HepG2 (cell line): ENCODE data around the gene AFG1L. TPM values are rescaled to one million over a fixed set of nuclear protein-coding genes. Genes with fewer than 3 reads are reported as not detected.

ENCODE experiments used
- ATAC-seq: fragments of 200-7000 bp; cut with Tn5 transposase; 3 replicates; pipeline ENCODE4 v1.9.1; 2020; ENCODE audit warnings: mild to moderate bottlenecking, moderate library complexity
- BruUV-seq: library from RNA; stranded (reverse); fragments of 400-500 nt; replicated peaks from 2 replicates; lab custom pipeline; 2021; lab: Mats Ljungman, UMichigan
- CTCF ChIA-PET: fragments of 300-600 bp; formaldehyde crosslinking; extraction: SDS; loops from one replicate; lab custom pipeline; 2021; ENCODE audit warnings: low total read pairs, inconsistent platforms, low intra/inter-chr PET ratio; lab: Yijun Ruan, JAX
- POLR2A ChIA-PET: fragments of 350-600 bp; sonication (Branson Sonifier 250); formaldehyde crosslinking; loops from one replicate; lab custom pipeline; 2020; ENCODE audit warnings: antibody characterized with exemption, inconsistent platforms; lab: Yijun Ruan, JAX
- DNase-seq: peaks from one replicate; pipeline ENCODE4 v3.0.0-alpha.2; 2015; ENCODE audit warnings: low spot score
- FAIRE-seq: peaks from 3 replicates; lab custom pipeline; 2011; peaks lifted over from hg19 to GRCh38; lab: Jason Lieb, UNC
- H2AFZ ChIP-seq: one replicate; pipeline ENCODE4 v1.6.1; 2011; ENCODE audit warnings: low read length, inconsistent platforms
- H3K27ac ChIP-seq: fragments of 300-600 bp; 3 replicates; pipeline ENCODE4 v1.8.0; 2011; ENCODE audit warnings: mixed run types, mild to moderate bottlenecking, mixed read lengths, low read length, inconsistent platforms; ENCODE audit not compliant: insufficient read depth; ENCODE audit errors: extremely low read length
- H3K27me3 ChIP-seq, 2 experiments: fragments of 200-600 bp in 1 of 2; 2 replicates in 1 of 2; 3 replicates in 1 of 2; pipeline versions ENCODE4 v1.6.0 to v1.8.0; 2011; ENCODE audit warnings: low read length in 2 of 2, mild to moderate bottlenecking in 2 of 2, moderate library complexity in 2 of 2, inconsistent platforms in 1 of 2; ENCODE audit not compliant: insufficient read depth in 2 of 2, control insufficient read depth in 1 of 2
- H3K36me3 ChIP-seq, 2 experiments: fragments of 200-600 bp in 1 of 2; replicated peaks in 1 of 2; 2 replicates in 1 of 2; 3 replicates in 1 of 2; pipeline versions ENCODE4 v1.5.1 to v1.8.0; 2011; ENCODE audit warnings: low read length in 2 of 2, inconsistent platforms in 1 of 2; ENCODE audit not compliant: insufficient read depth in 2 of 2, control insufficient read depth in 1 of 2
- H3K4me1 ChIP-seq: 2 replicates; pipeline ENCODE4 v1.5.1; 2012; ENCODE audit warnings: low read length, inconsistent platforms; ENCODE audit not compliant: insufficient read depth
- H3K4me2 ChIP-seq: 2 replicates; pipeline ENCODE4 v1.6.0; 2011; ENCODE audit warnings: low read depth, low read length, inconsistent platforms
- H3K4me3 ChIP-seq, 3 experiments: fragments of 200-600 bp in 1 of 3; sonication (generic), shearing (Covaris generic) in 1 of 3; replicated peaks in 1 of 3; 2 replicates each; pipeline ENCODE4 v1.5.1; 2011 to 2016; ENCODE audit warnings: low read length in 3 of 3, inconsistent platforms in 2 of 3, low read depth in 2 of 3, mild to moderate bottlenecking in 2 of 3, control low read depth in 1 of 3, mixed read lengths in 1 of 3; ENCODE audit not compliant: insufficient read depth in 1 of 3
- H3K79me2 ChIP-seq: one replicate; pipeline ENCODE4 v1.6.1; 2011; ENCODE audit warnings: low read length, inconsistent platforms; ENCODE audit not compliant: insufficient read depth
- H3K9ac ChIP-seq: 2 replicates; pipeline ENCODE4 v1.6.0; 2011; ENCODE audit warnings: mild to moderate bottlenecking, low read depth, low read length, inconsistent platforms; ENCODE audit not compliant: insufficient read depth
- H3K9me3 ChIP-seq: 2 replicates; pipeline ENCODE4 v1.5.1; 2012; ENCODE audit warnings: mild to moderate bottlenecking, low read length
- H4K20me1 ChIP-seq: 2 replicates; pipeline ENCODE4 v1.6.0; 2011; ENCODE audit warnings: inconsistent platforms, mild to moderate bottlenecking, low read length, moderate library complexity; ENCODE audit not compliant: insufficient read depth
- GABPB1 ChIP-seq: IDR thresholded peaks from 2 replicates; pipeline ENCODE4 v1.6.1; 2016; ENCODE audit warnings: mild to moderate bottlenecking, missing genetic modification reagents, moderate library complexity, missing compliant biosample characterization
- KDM2A ChIP-seq: sonication (generic); formaldehyde crosslinking; IDR thresholded peaks from 2 replicates; pipeline ENCODE4 v1.4.0; 2020; ENCODE audit warnings: low read depth, missing genetic modification reagents, borderline replicate concordance
- MLLT10 ChIP-seq: sonication (generic); formaldehyde crosslinking; IDR thresholded peaks from 2 replicates; pipeline ENCODE4 v1.4.0; 2020; ENCODE audit warnings: missing genetic modification reagents
- RAD21 ChIP-seq: fragments of 450-650 bp; formaldehyde crosslinking; IDR thresholded peaks from 2 replicates; pipeline ENCODE4 v1.5.0; 2020; ENCODE audit warnings: mild to moderate bottlenecking
- RELA ChIP-seq: sonication (generic); formaldehyde crosslinking; IDR thresholded peaks from 2 replicates; pipeline ENCODE4 v1.4.0; 2020; ENCODE audit warnings: missing genetic modification reagents
- TCF12 ChIP-seq, 2 experiments: fragments of 450-650 bp in 1 of 2; sonication (generic) in 1 of 2; formaldehyde crosslinking in 1 of 2; IDR thresholded peaks; 2 replicates each; pipeline versions ENCODE4 v1.6.1 to v1.8.0; 2017 to 2022; ENCODE audit warnings: antibody characterized with exemption in 1 of 2, mild to moderate bottlenecking in 1 of 2, missing genetic modification reagents in 1 of 2, moderate library complexity in 1 of 2
- ZNF530 ChIP-seq: sonication (generic); formaldehyde crosslinking; IDR thresholded peaks from 2 replicates; pipeline ENCODE4 v1.5.0; 2020; ENCODE audit warnings: low read depth, mild to moderate bottlenecking, missing genetic modification reagents
- ZNF572 ChIP-seq: sonication (generic); formaldehyde crosslinking; IDR thresholded peaks from 2 replicates; pipeline ENCODE4 v1.5.1; 2020; ENCODE audit warnings: mild to moderate bottlenecking, missing genetic modification reagents
- ZNF816 ChIP-seq: sonication (generic); formaldehyde crosslinking; IDR thresholded peaks from 2 replicates; pipeline ENCODE4 v1.8.0; 2022; ENCODE audit warnings: missing genetic modification reagents, mild to moderate bottlenecking, borderline replicate concordance
- WGBS: methylation state at CpG from one replicate; pipeline ENCODE4 v1.1.6; 2017; ENCODE audit warnings: low lambda C conversion rate; 5-methylcytosine and 5-hydroxymethylcytosine counted together
- in situ Hi-C: cut with HindIII; loops from 2 replicates; pipeline ENCODE4 v1.10.0; 2017; ENCODE audit warnings: low pct_unique_long_range_greater_than_20kb; ENCODE audit not compliant: extremely low pct_ligation_motif_present
- intact Hi-C: fragments of 100-400 bp; cut with micrococcal nuclease; formaldehyde crosslinking; loops from one replicate; pipeline ENCODE4 v1.10.0; 2022; ENCODE audit not compliant: unreplicated experiment
- polyA plus RNA-seq, 8 experiments: library from polyadenylated mRNA; depleted of rRNA in 3 of 8; stranded (reverse) in 7 of 8; unstranded in 1 of 8; fragments of >200 nt; fragmentation: Illumina TruSeq in 4 of 8; extraction: Trizol in 4 of 8; gene quantifications; 2 replicates each; pipeline versions ENCODE4 v1.2.1 to v1.2.3, GENCODE V29; 2011 to 2016; ENCODE audit warnings: low read depth in 4 of 8, missing spikeins in 1 of 8, mixed read lengths in 1 of 8; ENCODE audit not compliant: insufficient read depth in 1 of 8
- total RNA-seq, 5 experiments: library from RNA; depleted of rRNA; stranded (reverse); fragments of >200 nt; fragmentation: Illumina TruSeq; extraction: Trizol; gene quantifications; 2 replicates each; pipeline ENCODE4 v1.2.3, GENCODE V29; 2016; ENCODE audit warnings: low read depth in 1 of 5
- TF ChIP-seq, protein P1 (sequence below): sonication (generic); formaldehyde crosslinking; IDR thresholded peaks from 2 replicates; pipeline ENCODE4 v1.5.1; 2020; ENCODE audit warnings: mild to moderate bottlenecking, missing genetic modification reagents, moderate library complexity
- TF ChIP-seq, protein P2 (sequence below): sonication (generic); formaldehyde crosslinking; IDR thresholded peaks from 2 replicates; pipeline ENCODE4 v1.5.0; 2020; ENCODE audit warnings: missing genetic modification reagents
- TF ChIP-seq, protein P3 (sequence below): sonication (generic); formaldehyde crosslinking; IDR thresholded peaks from 2 replicates; pipeline ENCODE4 v1.8.0; 2022; ENCODE audit warnings: mild to moderate bottlenecking, missing genetic modification reagents, moderate library complexity

Gene AFG1L
- total and polyA plus RNA-seq, 2 of the 13 experiments (the other 11 are each of a cell fraction or from before 2014, with no cell fraction given): 3.1 to 14.0 TPM

DNA sequence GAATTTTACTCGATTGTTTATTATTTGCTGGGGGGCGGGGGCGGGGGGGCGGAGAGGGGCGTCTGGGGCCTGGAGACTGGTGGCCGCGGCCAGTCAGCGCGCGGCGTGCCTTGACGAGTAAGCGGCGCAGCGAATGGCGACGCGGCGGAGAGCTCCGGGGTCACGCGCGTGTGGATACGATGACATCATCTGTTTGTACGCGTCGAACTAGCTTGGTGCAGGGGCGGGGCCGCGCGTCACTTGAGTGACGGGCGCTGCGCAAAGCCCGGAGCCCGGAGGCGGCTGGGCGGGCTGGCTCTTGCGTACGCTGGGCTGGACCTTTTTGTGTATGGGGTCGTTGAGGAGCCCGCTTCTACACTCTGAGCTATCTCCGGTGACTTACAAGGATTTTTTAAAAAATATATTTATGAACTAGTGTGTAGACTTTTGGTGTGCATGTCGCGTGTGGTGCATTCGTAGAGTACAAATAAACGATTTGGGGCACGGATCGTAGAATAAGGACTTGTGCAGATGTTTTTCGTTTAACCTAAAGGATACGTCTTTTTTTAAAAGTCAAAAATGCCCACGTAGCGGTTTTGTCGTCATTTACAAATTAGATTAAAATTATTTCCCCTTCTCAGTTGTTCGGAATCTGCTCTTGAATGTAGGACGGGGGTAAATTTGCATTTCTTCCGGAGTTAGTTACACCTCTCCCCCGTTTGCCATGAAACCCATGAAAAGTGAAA lies 263.7 kb downstream of the AFG1L start (continued):
- TF ChIP-seq, protein P1, sequence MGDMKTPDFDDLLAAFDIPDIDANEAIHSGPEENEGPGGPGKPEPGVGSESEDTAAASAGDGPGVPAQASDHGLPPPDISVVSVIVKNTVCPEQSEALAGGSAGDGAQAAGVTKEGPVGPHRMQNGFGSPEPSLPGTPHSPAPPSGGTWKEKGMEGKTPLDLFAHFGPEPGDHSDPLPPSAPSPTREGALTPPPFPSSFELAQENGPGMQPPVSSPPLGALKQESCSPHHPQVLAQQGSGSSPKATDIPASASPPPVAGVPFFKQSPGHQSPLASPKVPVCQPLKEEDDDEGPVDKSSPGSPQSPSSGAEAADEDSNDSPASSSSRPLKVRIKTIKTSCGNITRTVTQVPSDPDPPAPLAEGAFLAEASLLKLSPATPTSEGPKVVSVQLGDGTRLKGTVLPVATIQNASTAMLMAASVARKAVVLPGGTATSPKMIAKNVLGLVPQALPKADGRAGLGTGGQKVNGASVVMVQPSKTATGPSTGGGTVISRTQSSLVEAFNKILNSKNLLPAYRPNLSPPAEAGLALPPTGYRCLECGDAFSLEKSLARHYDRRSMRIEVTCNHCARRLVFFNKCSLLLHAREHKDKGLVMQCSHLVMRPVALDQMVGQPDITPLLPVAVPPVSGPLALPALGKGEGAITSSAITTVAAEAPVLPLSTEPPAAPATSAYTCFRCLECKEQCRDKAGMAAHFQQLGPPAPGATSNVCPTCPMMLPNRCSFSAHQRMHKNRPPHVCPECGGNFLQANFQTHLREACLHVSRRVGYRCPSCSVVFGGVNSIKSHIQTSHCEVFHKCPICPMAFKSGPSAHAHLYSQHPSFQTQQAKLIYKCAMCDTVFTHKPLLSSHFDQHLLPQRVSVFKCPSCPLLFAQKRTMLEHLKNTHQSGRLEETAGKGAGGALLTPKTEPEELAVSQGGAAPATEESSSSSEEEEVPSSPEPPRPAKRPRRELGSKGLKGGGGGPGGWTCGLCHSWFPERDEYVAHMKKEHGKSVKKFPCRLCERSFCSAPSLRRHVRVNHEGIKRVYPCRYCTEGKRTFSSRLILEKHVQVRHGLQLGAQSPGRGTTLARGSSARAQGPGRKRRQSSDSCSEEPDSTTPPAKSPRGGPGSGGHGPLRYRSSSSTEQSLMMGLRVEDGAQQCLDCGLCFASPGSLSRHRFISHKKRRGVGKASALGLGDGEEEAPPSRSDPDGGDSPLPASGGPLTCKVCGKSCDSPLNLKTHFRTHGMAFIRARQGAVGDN: no peak; the same call in none of the 2 replicates
- TF ChIP-seq MLLT10 (CRISPR knock-in tag) (no peak), KDM2A (CRISPR knock-in tag) (peak; percentile 88; the same call in 1 of the 2 replicates), ZNF816 (no peak), RELA (CRISPR knock-in tag) (0 out of 2 replicates have a peak, but pooled peaks have one; percentile 58)

DNA sequence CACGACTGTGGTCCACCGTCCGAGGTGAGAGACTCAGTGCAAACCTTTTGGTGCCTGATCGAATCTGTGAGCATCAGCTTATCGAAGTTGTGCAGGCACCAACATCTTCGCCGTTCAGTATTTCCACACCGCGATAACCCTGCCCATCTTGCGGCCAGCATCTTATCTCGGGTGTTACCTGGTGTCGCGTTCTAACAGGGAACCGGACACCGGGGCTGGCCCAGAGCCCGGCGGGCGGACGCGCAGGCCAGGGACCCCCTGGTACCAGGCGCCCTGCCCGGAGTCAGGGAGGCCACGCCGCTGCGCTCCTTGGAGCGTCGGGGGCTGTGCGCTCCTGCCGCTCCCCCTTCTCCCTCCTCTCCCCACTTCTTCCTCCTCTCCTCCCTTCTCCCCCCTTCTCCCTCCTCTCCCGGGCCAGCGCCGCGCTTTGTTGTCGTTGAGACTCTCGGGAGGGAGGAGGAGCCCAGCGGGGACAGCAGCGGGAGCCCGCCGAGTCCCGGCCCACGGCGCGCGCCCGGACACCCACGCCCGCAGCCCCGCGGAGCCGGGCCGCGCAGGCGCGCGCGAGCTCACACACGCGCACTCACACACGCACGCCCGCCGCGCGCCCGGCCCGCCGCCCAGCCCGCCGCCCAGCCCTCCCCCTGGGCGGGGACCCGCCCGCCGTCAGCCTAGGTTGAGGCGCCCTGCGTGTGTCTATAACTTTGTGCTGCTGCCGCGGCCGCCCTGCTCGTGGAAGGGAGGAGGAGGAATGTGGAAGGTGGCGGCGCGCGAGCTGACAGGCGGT lies 264.4 kb downstream of the AFG1L start:
- ChIA-PET CTCF (no interaction called here), POLR2A (interaction anchor here (0.7 to 3.1 kb wide), 12 partner anchors 11 to 536 kb away, joined by 3 to 16 read pairs (median 4); partner anchors contain the start of genes ARMC2, CEP57L1 and SESN1)
- Histone ChIP-seq H3K9me3 (no peaks in the 10 kb centered on the region), H3K9ac (peak overlapping the region; percentile 87), H3K4me2 (peak overlapping the region; percentile 99), H3K4me3 (peak overlapping the region; percentile 90 to 99 (median 96)), H4K20me1 (peaks cover 18% of the 10 kb centered on the region), H2AFZ (no peak overlapping the region), H3K27ac (peak overlapping the region; percentile 86), H3K36me3 (no peaks in the 10 kb centered on the region), H3K4me1 (peaks cover 53% of the 10 kb centered on the region), H3K27me3 (no peaks in the 10 kb centered on the region; a peak in 2 of 5 replicates), H3K79me2 (peaks cover 28% of the 10 kb centered on the region)
- 0% methylated on average over 41 of the region's 84 CpGs for WGBS
- no peak for FAIRE-seq
- in situ Hi-C loops (no loop called here), intact Hi-C loops (loop anchor here (5.0 kb wide), 1 partner anchor 278 kb away; no protein-coding TSS in a partner anchor)
- BruUV-seq: no TSS peak
- peak; percentile 64 for DNase-seq
- peak; percentile 52 for ATAC-seq
- TF ChIP-seq TCF12 (IDR thresholded peaks at IDR 0.05) (no peak), TCF12 (CRISPR knock-in tag; IDR thresholded peaks at IDR 0.05) (no peak), ZNF572 (peak; percentile 29; the same call in 1 of the 2 replicates), GABPB1 (CRISPR knock-in tag) (no peak; the same call in 1 of the 2 replicates), ZNF530 (CRISPR knock-in tag) (no peak), RAD21 (CRISPR knock-in tag) (0 out of 2 replicates have a peak, but pooled peaks have one; percentile 6)
- TF ChIP-seq, protein P2, sequence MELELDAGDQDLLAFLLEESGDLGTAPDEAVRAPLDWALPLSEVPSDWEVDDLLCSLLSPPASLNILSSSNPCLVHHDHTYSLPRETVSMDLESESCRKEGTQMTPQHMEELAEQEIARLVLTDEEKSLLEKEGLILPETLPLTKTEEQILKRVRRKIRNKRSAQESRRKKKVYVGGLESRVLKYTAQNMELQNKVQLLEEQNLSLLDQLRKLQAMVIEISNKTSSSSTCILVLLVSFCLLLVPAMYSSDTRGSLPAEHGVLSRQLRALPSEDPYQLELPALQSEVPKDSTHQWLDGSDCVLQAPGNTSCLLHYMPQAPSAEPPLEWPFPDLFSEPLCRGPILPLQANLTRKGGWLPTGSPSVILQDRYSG (CRISPR knock-in tag): no peak
- TF ChIP-seq, protein P3, sequence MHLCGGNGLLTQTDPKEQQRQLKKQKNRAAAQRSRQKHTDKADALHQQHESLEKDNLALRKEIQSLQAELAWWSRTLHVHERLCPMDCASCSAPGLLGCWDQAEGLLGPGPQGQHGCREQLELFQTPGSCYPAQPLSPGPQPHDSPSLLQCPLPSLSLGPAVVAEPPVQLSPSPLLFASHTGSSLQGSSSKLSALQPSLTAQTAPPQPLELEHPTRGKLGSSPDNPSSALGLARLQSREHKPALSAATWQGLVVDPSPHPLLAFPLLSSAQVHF: 0 out of 2 replicates have a peak, but pooled peaks have one; percentile 33
